ENCODE data around the gene SELENOS.

Gene SELENOS

DNA sequence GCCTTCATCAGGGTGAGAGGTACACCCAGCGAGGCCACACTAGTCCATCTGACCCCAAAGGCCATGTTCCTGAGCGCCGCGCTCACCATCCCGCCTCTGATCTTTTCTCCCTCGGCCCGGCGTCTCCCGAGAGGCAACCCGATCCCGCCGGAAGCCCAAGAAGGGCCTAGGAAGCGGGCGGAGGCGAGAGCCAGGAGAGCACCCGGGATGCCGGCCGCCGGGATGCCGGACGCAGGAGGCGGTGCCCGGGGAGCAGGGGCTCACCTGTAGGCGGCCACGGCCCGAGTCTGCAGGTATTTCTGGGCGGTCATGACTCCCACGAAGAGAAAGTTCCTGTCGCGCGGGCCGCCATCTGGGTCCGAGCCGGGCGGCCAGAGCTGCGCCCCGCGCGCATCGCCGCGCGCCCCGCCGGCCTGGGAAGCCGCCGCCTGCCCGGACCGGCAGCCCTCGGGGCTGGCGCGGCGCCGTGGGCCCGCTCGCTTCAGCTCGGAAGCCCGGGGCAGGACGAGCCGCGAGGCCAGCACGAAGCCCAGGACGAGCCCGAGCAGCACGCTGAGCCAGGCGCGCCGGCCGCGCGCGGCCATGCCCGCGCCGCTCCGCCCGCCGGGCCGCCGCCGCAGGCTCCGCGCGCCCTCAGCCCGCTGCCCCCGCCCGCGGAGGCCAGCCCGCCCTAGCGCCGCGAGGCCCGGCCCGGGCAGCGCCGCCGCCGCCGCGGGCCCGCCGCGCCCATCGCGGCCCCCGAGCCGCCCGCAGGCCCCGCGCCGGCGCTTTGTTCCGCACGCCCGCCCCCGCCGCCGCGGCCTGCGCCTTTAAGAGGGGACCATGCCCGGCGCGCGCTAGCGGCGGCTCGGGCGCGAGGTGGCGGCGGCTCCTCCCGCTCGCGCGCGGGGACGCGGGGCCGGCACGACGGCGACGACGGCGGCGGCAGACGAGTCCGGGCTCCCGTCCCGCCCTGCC is 26.1 kb downstream of the SELENOS start:
- DNase-seq, result no peak

- DNase-seq, result no peak
These were observed 26.9 kb downstream of the SELENOS start for GRCh38 chr15:101250341-101250831.

DNA sequence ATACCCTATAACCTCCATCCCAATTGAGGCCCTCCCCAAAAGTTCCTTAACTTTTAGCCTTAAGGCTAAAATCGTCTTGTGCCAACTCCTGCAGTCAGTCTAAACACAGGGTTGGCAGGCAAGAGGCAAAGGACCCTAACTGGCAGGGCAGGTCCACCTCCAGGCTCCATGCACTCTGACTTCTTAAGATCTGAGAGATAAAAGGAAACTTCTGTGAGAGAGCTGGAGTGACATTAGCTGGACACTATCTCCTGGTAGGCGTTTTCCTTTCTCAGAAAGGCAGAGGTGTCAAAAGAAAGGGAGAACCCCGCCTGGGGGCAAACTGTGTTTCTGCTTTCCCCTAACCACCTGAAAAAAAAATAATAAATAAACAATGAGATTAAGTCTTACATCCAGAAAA is 29.0 kb downstream of the SELENOS start:
- DNase-seq, result no peak

GRCh38 chr15:101246824-101247745 is 30.2 kb downstream of the SELENOS start:
- DNase-seq, result no peak

DNA sequence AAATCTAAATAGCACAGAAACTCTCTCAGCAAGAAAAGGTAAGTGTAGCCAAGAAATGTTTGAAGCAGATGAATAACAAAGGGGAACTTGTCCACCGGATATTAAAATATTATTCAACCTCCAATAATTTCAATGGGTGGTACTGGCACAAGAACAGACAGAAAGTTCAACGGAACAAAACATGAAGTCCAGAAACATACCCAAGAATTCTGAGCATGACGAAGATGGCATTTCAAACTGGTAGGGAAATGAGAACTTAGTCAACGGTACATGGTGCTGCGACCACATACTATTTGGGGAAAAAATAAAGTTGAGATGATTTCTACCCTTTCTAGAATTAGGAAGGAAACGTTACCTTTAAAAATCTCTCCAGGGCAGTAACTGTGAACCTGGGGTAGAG is 30.9 kb downstream of the SELENOS start:
- DNase-seq, result no peak

- DNase-seq, result no peak
These were observed 32.2 kb downstream of the SELENOS start for GRCh38 chr15:101244889-101245668.

- no peak for DNase-seq
These were observed 33.1 kb downstream of the SELENOS start for GRCh38 chr15:101244036-101244781.

GRCh38 chr15:101243420-101243819 is 33.9 kb downstream of the SELENOS start:
- no peak for DNase-seq

GRCh38 chr15:101242999-101243336 is 34.3 kb downstream of the SELENOS start:
- no peak for DNase-seq

DNA sequence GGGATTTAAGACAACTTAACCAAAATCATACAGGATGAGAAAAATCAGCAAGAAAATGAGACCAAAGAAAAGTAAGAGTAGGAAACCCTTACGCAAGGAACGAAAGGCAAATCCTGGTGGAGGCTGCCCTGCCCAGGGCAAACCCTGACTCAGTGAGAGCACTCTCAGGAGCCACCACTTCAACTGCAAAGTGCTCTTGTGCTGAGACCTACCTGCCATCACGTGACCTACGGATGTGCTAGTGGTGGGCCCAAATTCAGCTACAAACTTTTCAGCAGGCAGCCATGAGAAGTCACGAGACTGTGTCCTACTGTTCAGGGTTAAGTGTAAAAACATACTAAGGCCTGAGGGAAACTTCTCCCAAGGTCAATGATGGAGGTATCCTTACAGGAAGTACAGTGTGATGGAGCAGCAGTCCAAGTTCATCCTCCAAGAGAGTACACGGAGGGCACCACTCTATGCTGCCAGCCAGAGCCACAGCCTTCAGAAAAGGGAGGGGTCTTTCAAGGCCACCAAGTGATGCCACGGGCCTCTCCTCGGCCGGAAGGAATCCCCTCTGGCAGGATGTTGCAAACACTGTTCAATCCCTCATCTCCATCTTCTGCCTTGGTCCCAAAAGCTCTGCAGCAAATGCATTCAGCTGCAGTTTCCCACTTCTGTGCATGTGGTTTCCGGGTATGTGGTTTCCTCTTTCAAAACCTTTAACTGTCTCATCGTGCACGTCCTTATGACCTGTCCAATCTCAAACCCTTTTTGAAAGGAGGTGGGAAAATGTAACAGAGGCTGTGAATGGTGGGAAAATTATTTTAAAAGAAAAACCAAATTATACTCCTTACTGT is 34.9 kb downstream of the SELENOS start:
- DNase-seq, result peak; percentile 93

DNA sequence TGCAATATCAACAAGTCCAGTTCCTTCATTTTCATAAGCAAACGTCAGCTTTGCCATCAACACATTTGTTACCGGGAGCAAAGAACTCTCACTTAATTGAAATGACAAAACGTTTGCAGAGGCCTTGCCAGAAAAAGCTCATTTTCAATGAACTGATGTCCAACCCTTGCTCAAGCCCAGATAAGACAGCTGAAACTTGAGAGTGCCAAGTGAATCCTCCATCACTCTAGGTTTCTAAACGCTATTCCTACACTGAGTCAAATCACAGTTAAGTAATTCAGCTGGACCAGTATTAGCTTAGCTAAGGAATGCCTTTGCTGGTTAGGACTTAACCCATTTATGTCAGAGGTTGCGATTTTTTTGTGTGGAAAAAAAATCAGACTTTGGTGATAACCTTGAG is 36.9 kb downstream of the SELENOS start:
- no peak for DNase-seq

- DNase-seq, result peak; percentile 76
These were observed 37.6 kb downstream of the SELENOS start for GRCh38 chr15:101239724-101240136.

- peak; percentile 63 for DNase-seq
These were observed 40.0 kb downstream of the SELENOS start for GRCh38 chr15:101237251-101237650.

DNA sequence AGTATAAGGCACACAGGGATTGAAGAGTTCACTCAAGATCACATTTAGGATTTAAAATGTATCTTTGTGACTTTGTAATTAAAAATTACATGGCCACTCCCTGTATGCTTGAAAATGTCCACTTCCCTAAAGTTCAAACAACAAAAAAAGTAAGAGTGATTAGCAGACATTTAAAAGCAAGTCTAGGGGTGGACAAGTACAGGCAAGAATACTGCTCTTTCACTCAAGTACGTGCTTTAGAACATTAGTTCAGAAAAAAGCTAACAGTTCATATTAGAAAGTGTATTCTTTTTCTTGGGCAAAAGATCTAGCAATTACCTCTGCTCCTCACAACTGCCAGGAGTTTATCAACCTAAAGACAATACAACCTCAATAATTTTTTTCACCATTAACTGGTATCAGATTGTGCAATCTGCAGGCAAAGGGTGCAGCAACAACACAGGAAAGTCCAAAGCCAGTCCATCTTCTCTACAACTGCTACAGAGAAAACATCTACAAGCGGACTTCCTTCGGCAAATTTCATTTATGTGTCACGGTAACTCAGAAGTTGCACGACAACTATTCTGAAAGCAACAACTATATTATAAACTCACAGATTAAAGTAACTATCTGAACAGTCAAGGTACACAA is 43.5 kb downstream of the SELENOS start:
- no peak for DNase-seq

DNA sequence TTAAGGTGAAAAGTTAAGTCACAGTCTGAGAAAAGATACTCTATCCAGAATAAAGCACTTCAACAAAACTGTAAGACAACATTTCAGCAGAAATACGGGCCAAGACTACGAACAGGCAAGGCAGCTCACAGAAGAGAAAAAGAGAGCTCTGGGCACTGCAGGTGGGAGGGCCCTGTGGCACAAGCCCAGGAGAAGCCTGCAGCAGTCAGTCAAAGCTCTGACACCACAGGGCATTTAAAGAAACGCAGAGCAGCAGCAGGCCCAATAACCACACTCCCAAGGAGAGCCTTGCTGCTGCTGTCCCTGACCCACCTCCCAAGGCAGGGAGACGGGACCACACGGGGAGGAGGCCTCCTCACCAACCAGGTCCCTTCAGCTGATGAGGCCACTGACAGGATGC is 44.6 kb downstream of the SELENOS start:
- DNase-seq, result no peak

- DNase-seq, result no peak
These were observed 49.0 kb downstream of the SELENOS start for GRCh38 chr15:101228313-101228712.

DNA sequence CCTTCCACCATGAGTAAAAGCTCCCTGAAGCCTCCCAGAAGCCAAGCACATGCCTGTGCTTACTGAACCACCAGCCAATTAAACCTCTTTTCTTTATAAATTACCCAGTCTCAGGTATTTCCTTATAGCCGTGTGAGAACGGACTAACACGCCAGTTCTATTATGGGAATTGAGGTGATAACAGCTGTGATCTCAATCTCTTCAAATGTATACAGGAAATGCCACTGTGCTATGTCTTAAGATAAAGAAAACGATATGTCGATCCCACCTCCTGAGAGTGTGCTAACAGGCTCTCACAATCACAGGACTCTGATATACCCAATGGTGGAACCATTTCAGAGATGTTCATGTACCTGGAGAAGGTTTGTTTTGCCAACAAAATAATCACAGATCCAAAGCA is 51.6 kb downstream of the SELENOS start:
- no peak for DNase-seq

Measured in hematopoietic multipotent progenitor cell treated with erythropoietin and hydrocortisone succinate and interleukin-3 and kit ligand, for 4 days (in vitro differentiated cells).